Left hindlimb (tissue), 1 donor: Measurements from ENCODE around the gene KLHL3.

Experiments
- DNase-seq: peaks from one replicate; pipeline ENCODE4 v3.0.0-alpha.2; 2018

Gene KLHL3

DNA sequence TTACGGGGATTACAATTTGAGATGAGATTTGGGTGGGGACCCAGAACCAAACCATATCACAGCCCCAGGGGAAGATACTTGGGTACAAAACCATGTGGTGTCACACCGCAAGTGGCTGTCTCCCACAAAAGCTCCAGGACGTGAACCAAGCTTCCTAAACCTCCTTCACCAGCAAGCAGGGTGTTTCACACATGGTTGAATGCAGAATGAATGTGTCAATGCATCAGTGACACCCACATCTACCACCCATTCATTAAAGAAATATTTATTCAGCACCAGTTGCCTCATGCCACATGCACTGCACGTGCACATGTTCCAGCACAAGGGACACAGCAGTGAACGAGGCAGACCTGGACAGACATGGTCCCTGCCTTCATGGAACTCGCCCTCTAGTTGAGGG, 165.8 kb downstream of the KLHL3 start:
- no peak for DNase-seq
